Activated CD4-positive, alpha-beta T cell treated with anti-CD3 and anti-CD28 coated beads for 24 hours (primary cell): ENCODE results near the gene CHD3.
"Not testable (repeated sequence)": the region's sequence is repeated elsewhere in the genome, so short reads cannot be mapped to it uniquely, and the experiment has no call there.

Experiments
- DNase-seq, 2 donors: peaks; one replicate each; pipeline ENCODE4 v3.0.0-alpha.2; 2020; ENCODE audit warnings: low read depth in 2 of 2

The CHD3 gene

DNA sequence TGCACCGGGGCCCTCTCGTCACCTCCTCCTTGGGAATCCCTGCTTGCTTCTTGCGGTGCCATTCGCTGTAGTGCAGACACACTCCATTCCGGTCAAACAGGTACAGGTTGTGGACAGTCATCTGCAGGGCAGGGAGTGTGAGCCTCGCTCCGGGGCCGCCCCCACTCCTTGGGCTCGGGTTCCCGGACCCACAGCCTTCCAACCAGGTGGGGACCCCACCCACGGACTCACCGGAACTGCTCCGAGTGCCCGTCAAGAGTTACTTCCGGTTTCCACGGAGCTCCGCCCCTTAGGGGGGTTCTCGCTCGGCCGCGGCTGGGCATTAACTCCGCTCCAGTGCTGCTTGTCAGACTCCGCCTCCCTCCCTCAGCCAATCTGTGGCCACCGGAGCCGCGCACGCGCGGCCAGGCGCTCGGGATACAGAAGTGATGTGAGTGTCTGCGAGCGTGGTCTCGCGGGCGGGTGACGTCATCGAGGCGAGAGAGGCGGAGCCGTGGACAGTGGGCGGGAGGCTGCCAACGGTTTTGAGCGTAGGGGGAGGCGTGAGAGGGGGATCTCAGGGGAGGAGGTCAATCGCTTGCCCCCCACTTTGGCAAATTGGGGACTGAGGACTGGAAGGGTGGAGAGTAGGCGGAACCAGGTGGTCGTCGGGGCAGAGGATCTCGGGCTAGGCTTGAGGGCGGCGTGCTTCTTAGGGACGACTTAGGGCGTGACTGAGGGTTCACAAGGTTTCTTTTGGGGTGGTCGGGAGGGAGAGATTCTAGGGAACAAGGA is 43.3 kb downstream of the CHD3 start, which contains the start of the genes CNTROB and TRAPPC1:
TSS of gene CNTROB (plus strand) at position 498 of the 774 bp plus-strand sequence. CDS start 874 bp downstream, outside the sequence.
TSS of gene TRAPPC1 (minus strand) at position 238 of the 774 bp plus-strand sequence. CDS start at position 121, 117 bp downstream.
- DNase-seq, result peak; percentile 99

DNA sequence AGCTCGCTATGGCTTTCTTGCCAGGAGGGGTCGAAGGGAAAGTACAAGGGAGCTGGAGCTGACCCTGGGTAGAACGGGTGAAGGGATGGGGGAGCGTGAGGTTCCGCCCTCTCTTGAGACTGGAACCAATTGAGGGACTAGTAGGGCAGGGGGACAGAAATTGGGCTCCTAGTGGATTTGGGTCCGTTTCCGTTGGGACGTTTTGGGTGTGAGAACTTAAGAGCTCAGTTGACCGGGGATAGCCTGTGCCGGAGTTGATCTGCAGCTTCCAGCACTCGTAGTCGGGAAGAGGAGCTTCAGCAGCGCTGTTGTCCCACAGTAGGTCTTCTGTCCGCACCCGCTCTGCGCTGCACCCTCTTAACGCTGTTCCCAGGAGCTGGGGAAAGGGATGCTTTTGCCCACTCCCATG is 43.9 kb downstream of the CHD3 start:
- no peak for DNase-seq

DNA sequence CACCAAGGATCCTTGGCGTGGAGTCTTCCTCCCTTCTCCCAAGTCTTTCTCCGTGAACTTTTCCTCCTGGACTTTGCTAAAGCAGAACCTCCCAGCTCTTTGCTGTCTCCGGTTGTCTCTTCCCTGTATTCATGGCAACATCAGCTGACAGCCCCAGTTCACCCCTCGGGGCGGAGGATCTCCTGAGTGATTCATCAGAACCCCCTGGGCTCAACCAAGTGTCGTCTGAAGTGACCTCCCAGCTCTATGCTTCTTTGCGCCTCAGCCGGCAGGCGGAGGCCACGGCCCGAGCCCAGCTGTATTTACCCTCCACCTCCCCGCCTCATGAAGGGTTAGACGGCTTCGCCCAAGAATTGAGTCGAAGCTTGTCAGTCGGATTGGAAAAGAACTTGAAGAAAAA is 44.4 kb downstream of the CHD3 start:
- DNase-seq, result peak in 1 of 2 donors; percentile 10

DNA sequence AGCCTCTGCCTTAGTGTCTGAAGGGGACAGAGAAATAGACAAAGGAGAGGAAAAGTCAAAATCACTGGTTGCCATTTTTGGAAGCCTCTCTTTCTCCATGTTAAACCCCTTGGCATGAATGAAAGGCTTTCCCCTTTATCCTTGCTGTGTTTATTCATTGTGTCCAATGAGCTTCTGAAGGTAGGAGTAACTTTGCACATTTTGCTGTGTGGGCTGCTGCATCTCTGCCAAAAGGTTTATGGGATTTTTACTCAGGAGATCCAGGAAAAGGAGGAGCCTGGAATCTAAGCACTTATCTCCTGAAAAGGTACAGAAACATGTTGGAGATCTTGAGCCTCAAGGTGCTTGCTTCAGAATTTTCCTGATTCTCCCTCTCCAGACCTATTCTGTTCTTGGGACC is 47.3 kb downstream of the CHD3 start:
- no peak for DNase-seq

DNA sequence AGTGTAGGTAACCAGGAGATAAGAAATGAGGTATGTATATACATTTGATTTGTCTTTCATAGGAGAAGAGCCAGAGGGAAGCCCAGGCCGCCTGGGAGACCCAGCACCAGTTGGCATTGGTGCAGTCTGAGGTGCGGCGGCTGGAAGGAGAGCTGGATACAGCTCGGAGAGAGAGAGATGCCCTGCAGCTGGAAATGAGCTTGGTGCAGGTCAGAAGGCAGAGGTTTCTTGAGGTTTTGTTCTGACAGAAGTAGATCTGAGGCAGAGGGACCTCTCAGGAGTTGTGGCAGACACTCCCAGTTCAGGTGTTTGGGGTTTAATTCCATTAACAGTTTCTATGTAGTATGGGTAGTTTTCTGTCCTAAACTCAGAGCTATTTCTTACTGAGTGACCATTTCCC is 51.4 kb downstream of the CHD3 start:
- no peak for DNase-seq

DNA sequence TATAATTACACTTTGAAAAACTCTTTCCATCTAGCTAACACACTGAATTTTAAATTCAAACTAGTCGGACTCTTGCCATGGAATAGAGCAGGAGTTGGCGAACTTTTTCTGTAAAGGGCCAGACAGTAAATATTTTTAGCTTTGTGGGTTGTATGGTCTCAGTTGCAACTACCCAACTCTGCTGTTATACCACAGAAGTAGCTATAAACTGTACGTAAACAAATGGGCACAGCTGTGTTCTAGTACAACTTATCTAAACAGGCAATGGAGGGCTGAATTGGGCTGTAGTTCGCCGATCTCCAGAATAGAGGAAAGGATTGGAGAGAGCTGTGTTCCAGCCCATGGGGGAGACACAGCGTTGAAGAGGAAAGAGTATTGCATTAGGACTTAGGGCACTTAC is 52.2 kb downstream of the CHD3 start:
- DNase-seq, result no peak

DNA sequence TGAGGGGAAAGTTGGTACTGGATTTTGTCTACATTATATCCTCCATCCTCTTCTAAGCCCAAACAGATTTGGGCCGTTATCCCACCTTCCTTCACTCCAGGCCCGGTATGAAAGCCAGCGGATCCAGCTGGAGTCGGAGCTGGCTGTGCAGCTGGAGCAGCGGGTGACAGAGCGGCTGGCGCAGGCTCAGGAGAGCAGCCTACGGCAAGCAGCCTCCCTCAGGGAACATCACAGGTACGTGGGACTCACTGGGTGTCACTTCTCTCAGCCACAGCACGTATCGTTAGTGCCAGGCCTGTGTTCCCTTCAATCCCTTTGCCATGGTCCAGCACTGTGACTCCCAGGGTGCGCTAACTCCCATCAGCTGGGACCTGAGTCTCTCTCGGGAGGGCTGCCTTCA is 54.7 kb downstream of the CHD3 start:
- no peak for DNase-seq

DNA sequence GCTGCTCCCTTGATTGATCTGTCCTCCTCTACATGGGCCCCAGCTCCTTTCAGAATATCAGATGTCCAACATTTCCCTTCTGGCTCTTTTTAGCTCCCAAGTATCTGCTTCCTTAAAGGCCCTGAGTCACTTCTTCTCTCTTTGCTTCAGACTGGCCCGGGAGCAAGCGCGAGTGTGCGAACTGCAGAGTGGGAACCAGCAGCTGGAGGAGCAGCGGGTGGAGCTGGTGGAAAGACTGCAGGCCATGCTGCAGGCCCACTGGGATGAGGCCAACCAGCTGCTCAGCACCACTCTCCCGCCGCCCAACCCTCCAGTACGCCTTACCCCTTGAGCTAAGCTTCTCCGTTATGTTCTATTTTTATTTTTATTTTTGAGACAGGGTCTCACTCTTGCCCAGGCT is 55.7 kb downstream of the CHD3 start:
- no peak for DNase-seq

DNA sequence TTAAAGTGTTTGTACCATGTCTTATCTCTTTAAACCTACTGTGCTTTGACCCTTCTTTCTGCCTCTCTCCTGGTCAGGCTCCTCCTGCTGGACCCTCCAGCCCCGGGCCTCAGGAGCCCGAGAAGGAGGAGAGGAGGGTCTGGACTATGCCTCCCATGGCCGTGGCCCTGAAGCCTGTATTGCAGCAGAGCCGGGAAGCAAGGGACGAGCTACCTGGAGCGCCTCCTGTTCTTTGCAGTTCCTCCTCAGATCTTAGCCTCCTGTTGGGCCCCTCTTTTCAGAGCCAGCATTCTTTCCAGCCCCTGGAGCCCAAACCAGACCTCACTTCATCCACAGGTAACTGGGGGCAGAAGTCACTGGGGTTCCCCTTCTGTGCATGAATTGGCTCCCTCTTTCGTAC is 57.1 kb downstream of the CHD3 start:
- no peak for DNase-seq

DNA sequence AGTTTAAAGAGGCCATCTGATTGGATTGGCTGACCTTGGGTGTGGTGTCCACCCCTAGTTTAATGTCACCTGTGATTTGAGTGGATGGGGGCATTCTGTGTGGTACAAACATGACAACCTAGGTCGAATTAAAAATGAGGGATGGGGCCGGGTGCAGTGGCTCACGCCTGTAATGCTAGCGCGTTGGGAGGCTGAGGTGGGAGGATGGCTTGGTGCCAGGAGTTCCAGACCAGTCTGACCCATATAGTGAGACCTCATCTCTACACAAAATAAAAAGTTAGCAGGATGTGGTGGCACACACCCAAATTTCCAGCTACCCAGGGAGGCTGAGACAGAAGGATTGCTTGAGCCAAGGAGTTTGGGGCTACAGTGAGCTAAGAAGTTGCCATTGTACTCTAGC is 57.9 kb downstream of the CHD3 start:
- DNase-seq, result no peak

DNA sequence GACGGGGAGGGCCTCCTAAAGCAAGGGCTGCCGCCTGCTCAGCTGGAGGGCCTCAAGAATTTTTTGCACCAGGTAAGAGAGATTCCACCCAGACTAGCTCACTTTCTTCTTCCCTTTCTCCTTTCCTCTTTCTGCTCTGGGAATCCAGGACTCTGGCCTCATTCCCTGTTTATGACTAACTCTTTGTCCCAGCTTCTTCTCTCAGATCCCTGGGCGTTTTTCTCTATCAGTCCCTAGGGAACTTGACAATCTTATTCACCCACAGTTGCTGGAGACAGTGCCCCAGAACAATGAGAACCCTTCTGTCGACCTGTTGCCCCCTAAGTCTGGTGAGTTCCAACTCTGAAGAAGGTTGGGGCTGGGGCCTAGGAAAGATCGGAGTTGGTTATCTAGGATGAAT is 59.1 kb downstream of the CHD3 start:
- no peak for DNase-seq

DNA sequence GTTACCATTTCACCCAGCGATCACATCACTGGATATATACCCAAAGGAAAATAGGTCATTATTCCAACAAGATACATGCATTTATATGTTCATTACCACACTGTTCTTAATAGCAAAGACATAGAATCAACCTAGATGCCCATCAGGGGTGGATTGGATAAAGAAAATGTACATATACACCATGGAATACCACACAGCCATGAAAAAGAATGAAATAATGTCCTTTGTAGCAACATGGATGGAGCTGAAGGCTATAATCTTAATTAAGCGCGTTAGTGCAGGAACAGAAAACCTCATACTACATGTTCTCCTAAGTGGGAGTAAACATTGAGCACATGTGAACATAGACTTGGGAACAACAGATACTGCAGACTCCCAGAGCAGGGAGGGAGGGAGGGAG is 62.0 kb downstream of the CHD3 start:
- DNase-seq, result no peak

DNA sequence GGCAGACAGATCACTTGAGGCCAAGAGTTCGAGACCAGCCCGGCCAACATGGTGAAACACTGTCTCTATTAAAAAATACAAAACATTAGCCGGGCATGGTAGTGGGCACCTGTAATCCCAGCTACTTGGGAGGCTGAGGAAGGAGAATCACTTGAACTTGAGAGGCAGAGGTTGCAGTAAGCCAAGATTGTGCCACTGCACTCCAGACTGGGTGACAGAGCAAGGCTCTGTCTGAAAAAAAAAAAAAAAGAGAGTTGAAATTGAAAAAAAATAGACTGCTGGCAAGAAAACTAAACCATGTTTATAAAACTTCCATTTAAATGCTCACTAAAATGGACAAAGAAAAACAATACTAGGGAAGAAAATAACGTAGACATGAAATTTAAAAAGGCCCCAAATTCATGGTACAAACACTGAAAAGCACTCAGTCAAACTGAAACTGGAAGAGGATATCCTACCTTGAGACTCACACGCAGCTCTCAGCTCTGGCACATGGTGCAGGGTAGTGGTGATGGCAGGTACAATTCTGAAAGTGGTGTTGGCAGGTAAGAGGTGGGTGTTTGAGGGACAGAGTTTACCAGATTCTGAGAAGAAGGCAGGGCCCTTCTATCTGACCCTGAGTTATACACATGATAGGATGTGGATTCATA is 62.7 kb downstream of the CHD3 start:
- DNase-seq, result peak; percentile 21 to 28

DNA sequence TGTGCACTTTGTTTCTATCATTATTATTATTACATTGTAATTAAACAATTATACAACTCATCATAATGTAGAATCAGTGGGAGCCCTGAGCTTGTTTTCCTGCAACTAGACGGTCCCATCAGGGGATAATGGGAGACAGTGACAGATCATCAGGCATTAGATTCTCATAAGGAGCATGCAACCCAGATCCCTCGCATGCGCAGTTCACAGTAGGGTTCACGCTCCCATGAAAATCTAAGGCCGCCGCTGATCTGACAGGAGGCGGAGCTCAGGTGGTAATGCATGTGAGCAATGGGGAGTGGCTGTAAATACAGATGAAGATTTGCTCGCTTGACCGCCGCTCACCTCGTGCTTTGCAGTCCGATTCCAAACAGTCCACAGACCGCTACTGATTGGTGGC is 64.7 kb downstream of the CHD3 start:
- not testable (repeated sequence) for DNase-seq

DNA sequence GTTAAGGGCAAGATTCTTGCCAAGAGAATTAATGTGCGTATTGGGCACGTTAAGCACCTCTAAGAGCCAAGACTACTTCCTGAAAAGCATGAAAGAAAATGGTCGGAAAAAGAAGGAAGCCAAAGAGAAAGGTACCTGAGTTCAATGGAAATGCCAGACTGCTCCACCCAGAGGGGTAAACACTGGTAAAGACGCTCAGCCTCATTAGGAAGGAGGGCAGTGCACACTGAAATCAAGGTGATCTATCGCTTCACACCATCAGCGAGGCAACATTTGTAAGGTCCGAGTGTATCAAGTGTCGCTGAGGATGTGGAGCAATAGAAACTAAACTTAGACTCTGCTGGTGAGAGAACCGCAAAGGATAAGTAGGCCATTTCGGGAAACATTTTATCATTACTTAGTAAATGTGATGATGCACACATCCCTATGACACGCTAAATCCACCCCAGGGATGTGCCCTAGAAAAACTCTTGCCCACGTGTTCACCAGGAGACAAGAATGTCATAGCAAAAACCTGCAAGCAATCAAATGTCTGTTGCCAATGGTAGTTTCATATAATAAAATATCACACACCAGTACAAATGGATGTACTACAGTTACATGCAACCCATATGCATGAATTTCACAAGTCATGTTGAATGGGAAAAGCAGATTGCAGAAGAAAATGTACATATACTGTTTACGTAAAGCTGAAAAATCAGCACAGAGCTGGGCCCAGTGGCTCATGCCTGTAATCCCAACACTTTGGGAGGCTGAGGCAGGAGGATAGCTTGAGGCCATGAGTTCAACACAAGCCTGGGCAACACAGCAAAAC is 67.0 kb downstream of the CHD3 start:
- DNase-seq, result no peak

DNA sequence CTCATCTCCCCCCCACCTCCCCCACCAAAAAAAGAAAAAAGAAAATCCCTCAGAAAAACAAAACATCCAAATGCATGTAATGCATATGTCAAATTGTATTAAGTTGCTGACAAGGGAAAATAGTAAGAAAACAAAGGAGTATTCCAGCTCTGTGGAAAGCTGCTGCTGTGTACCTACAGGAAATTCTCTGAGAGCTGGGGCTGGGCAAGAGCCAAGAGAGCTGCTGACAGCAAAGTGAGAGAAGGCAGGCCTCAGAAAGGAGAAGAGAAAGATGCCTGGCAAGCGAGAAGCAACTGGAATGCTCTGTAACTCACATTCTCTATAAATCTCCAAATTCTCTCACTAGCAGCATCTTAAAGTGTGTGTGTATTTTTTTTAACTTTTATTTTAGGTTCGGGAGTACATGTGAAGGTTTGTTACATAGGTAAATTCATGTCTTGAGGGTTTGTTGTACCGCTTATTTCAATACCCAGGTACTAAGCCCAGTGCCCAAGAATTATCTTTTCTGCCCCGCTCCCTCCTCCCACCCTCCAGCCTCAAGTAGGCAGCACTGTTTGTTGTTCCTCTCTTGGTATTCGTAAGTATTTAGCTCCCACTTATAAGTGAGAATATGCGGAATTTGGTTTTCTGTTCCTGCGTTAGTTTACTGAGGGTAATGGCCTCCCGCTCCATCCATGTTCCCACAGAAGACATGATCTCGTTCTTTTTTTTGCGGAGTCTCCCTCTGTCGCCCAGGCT is 67.8 kb downstream of the CHD3 start:
- no peak for DNase-seq

DNA sequence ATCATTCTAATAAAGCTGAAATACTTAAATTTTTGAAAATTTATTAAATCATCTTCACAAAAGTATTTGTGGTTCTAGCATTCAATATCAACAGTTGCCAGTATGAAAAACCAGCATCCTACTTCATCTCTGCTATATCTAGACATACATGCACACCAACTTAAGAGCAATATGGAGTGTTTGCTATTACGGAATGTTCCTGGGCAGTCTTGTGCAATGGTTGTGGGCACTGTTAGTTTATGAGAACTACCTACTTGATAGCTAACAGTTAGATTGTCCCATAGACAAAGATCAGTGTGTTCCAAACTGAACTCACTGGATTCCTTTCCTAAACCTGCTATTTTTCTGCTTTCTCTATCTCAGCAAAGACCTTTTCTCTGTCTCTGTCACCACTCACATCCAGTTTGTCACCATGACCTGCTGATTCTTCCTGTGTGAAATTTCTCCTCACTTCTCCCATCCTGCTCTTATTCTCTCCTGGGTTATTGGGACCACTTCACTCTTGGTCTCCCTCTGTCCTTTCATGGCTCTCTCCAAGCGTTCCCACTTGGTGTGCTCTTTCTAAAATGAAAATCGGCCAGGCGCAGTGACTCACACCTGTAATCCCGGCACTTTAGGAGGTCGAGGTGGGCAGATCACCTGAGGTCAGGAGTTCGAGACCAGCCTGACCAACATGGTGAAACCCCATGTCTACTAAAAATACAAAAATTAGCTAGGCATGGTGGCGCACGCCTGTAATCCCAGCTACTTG is 71.1 kb downstream of the CHD3 start:
- no peak for DNase-seq

DNA sequence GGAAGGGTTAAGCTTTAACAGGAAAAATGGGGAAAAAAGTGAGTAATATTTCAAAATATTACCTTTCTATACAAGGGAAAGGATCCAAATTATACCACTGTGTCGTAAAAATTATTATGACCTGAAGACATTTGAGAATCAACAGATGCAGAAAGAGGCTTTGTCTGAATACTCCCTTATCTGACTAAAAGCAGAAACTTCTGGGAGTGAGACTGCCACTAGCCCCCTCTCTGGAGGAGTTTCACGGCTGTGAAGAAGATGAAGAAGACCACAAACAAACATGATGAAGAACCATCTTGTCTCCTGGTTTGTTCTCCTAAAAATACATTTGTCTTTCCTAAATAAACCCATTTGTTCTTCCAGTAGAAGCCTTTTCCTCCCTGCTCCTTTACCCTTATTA is 72.8 kb downstream of the CHD3 start:
- DNase-seq, result no peak
